ENCODE data around the gene RBM4B. TPM values are rescaled to one million over a fixed set of nuclear protein-coding genes. Genes with fewer than 3 reads are reported as not detected.

Gene RBM4B

GRCh38 chr11:66616379-66617154, 61.1 kb downstream of the RBM4B start, which contains the start of gene RBM14:
Gene RBM14, plus strand, starts transcription at chr11:66616630. Its CDS starts 91 bp downstream, at chr11:66616721.
- H4K8ac ChIP-seq (ENCODE audit: low read length), result peak within 1 kb of the TSS; percentile 92

More at GRCh38 chr11:66616379-66617154, 61.1 kb downstream of the RBM4B start, which contains the start of gene RBM14:
- Histone ChIP-seq H3K9me3 (ENCODE audit: control insufficient read depth, low read length) (no peaks in the 10 kb centered on the region), H2BK15ac (ENCODE audit: low read depth, poor library complexity, severe bottlenecking) (peak within 1 kb of the TSS; percentile 30), H3K4me3 (ENCODE audit: insufficient read depth in 1 of 2, low read depth in 1 of 2, low read length in 2 of 2) (peak within 1 kb of the TSS; percentile 78 to 99), H3K9ac (ENCODE audit: low read length) (peak within 1 kb of the TSS; percentile 99), H2AFZ (ENCODE audit: low read depth, low read length) (no peak within 1 kb of the TSS), H3K4me1 (ENCODE audit: control insufficient read depth, insufficient read depth, low read depth, low read length) (peaks cover 4% of the 10 kb centered on the region), H3K14ac (ENCODE audit: low read length in 2 of 2) (peak within 1 kb of the TSS in 1 of 2 experiments; percentile 69), H3K4ac (ENCODE audit: low read depth in 1 of 2, low read length in 2 of 2) (peak within 1 kb of the TSS; percentile 19 to 92), H3K18ac (ENCODE audit: low read depth in 1 of 2, low read length in 2 of 2) (peak within 1 kb of the TSS; percentile 85 to 95), H3K4me2 (ENCODE audit: low read length, poor library complexity, severe bottlenecking) (peak within 1 kb of the TSS; percentile 94), H2BK120ac (ENCODE audit: low read depth, low read length) (peak within 1 kb of the TSS; percentile 84), H3K27ac (ENCODE audit: low read length, poor library complexity, severe bottlenecking) (peak within 1 kb of the TSS; percentile 89), H3K27me3 (ENCODE audit: control insufficient read depth in 1 of 2, insufficient read depth in 1 of 2, low read length in 2 of 2) (no peaks in the 10 kb centered on the region), H3K79me1 (replicated peaks; ENCODE audit: low read length, poor library complexity, severe bottlenecking) (peaks cover 1% of the 10 kb centered on the region), H2BK12ac (ENCODE audit: low read length in 2 of 2) (no peak within 1 kb of the TSS), H3K23ac (ENCODE audit: low read length in 2 of 2) (no peak within 1 kb of the TSS), H4K91ac (ENCODE audit: low read length) (peak within 1 kb of the TSS; percentile 58), H2AK5ac (ENCODE audit: low read length, severe bottlenecking) (no peak within 1 kb of the TSS), H3K36me3 (ENCODE audit: control insufficient read depth in 1 of 2, insufficient read depth in 2 of 2, low read depth in 1 of 2, low read length in 2 of 2) (peaks cover 4 to 17% of the 10 kb centered on the region in 2 experiments), H2BK5ac (ENCODE audit: low read depth, low read length, poor library complexity, severe bottlenecking) (peak within 1 kb of the TSS; percentile 83)
- DNase-seq, result peak; percentile 100
- WGBS, result under 1% methylated on average over 89 of the region's 90 CpGs

Small RNA genes lying within 50 kb of the gene (small RNA-seq; reads per million reads assigned to genes)
- gene RN7SL12P (ENCODE audit: low read depth) (not detected), gene RNU4-39P (ENCODE audit: low read depth) (not detected)

Data from mesenchymal stem cell (in vitro differentiated cells and primary cell).